ENCODE data around the gene SPON1.
"Not testable (repeated sequence)": the region's sequence is repeated elsewhere in the genome, so short reads cannot be mapped to it uniquely, and the experiment has no call there.

The SPON1 gene

DNA sequence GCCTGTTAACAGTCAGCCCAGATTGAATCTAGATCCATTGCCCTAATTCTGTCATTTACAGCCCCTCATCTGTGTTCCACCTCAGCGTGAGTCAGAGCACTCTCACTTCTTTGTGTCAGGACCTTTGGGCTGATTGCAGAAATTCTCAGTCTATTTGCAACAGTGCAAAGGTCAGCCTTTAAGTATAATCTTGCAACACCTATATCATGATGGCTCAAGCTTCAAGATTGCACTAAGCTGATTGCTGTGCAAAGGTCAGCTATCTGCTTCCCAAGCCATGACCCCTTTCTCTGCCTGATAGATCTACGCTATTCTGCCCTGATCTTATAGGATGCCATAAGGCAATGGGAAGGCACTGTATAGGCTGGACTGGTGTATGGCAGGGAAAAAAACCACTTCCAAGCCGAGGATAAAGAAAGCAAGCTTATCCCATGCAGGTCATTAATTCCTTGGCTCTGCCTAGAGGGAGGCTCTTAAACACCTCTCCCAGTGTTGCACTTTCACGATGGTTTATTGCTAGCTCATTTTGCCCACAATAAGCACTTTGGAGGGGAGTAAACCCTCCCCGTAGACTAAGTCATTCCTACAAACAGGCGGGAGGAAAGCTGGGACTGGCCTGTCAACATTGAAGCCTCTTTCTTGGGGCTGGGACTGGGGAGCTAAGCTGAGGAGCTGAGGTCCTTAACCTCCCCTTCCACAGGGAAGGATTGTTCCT is 295.9 kb downstream of the SPON1 start:
- no peak overlapping the region for H3K27ac Mint-ChIP-seq
- H3K9me3 Mint-ChIP-seq: no peaks in the 10 kb centered on the region
- peaks cover 7% of the 10 kb centered on the region for H3K36me3 Mint-ChIP-seq (ENCODE audit: low read depth)
- H3K4me3 Mint-ChIP-seq: no peak overlapping the region
- no peaks in the 10 kb centered on the region for H3K4me1 Mint-ChIP-seq (ENCODE audit: low read depth)
- H3K27me3 Mint-ChIP-seq: no peaks in the 10 kb centered on the region

DNA sequence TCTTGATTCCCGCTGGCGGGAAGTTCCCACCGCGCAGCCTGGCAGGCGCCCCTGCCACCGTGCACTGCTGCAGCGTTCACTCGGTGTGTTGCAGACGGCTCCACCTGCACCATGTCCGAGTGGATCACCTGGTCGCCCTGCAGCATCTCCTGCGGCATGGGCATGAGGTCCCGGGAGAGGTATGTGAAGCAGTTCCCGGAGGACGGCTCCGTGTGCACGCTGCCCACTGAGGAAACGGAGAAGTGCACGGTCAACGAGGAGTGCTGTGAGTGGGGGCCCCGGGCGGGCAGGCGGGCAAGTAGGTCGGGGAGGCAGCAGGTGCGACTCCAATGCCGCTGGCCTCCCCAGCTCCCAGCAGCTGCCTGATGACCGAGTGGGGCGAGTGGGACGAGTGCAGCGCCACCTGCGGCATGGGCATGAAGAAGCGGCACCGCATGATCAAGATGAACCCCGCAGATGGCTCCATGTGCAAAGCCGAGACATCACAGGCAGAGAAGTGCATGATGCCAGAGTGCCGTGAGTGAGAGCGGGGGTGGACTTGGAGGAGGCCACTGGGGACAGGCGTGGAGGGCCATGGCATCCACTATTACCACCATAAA is 296.8 kb downstream of the SPON1 start:
- H3K36me3 Mint-ChIP-seq (ENCODE audit: low read depth): peaks cover 7% of the 10 kb centered on the region
- no peak overlapping the region for H3K27ac Mint-ChIP-seq
- H3K27me3 Mint-ChIP-seq: no peaks in the 10 kb centered on the region
- H3K4me3 Mint-ChIP-seq: no peak overlapping the region
- no peaks in the 10 kb centered on the region for H3K4me1 Mint-ChIP-seq (ENCODE audit: low read depth)
- H3K9me3 Mint-ChIP-seq: no peaks in the 10 kb centered on the region

DNA sequence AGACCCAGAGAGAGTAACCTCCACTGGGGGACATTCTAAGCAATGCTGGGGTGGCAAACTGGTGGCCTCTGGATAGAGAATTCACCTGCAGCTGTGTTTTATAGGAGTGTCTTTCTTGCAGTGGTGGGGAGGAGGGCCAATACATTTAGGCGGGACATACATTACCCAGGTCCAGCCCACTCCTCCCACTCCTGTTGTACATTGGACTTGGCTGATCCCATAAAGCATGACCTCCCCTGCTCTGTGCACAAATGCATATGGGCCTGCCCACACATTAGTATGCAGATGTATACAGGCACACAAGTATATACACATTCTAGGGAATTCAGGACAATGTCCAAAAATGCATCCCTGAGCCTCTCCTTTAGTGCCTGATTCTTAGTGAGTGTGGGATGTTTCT is 297.4 kb downstream of the SPON1 start:
- no peaks in the 10 kb centered on the region for H3K4me1 Mint-ChIP-seq (ENCODE audit: low read depth)

DNA sequence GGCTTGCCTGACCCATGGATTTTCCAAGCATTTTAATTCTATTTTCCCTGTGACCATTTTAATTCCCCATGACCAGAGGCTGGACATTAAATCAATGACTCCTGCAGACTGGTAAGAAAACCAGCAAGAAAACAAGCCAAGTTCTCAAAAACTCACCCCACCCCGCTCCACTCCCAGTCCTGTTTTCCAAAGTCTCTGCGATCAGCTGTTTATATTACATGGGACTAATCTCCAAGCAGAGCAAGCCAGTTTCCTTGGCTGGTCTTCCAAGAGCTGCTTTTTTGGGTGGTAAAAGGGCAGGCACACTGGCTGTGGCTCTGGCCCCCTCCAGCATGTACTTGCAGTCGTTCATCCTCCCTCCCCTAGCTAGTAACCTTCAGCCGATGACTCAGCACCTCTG is 298.5 kb downstream of the SPON1 start:
- Mint-ChIP-seq H3K4me3 (no peak overlapping the region), H3K27me3 (no peaks in the 10 kb centered on the region), H3K27ac (no peak overlapping the region), H3K36me3 (ENCODE audit: low read depth) (peaks cover 23% of the 10 kb centered on the region), H3K4me1 (ENCODE audit: low read depth) (no peaks in the 10 kb centered on the region), H3K9me3 (peaks cover 3% of the 10 kb centered on the region)

More for the DNA sequence above, 297.4 kb downstream of the SPON1 start:
- no peaks in the 10 kb centered on the region for H3K27me3 Mint-ChIP-seq
- peaks cover 12% of the 10 kb centered on the region for H3K36me3 Mint-ChIP-seq (ENCODE audit: low read depth)
- no peak overlapping the region for H3K27ac Mint-ChIP-seq
- no peak overlapping the region for H3K4me3 Mint-ChIP-seq
- H3K9me3 Mint-ChIP-seq: no peaks in the 10 kb centered on the region

DNA sequence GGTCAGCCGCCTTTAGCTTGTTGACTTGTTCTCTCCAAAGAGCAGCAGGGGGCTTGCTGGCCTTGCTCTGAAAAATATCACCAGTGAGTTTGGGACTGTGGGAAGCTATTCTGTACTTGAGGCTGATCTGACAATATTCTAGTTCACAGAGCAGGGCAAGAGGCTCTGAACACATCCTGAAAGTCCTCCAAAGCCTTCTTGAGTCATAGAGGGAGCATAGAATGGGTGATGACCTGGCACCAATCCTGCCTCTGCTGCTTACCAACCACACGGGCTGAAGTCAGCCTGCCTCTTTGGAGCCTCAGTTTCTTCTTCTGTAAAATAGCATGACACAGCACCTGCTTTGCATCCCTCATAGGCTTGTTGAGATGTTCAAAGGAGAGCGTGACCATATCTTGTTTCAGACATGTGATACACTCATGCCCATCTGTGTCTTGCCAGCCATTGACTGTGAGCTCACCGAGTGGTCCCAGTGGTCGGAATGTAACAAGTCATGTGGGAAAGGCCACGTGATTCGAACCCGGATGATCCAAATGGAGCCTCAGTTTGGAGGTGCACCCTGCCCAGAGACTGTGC is 299.8 kb downstream of the SPON1 start:
- no peak overlapping the region for H3K4me3 Mint-ChIP-seq
- H3K4me1 Mint-ChIP-seq (ENCODE audit: low read depth): no peaks in the 10 kb centered on the region
- H3K27ac Mint-ChIP-seq: no peak overlapping the region
- peaks cover 3% of the 10 kb centered on the region for H3K9me3 Mint-ChIP-seq
- H3K36me3 Mint-ChIP-seq (ENCODE audit: low read depth): peaks cover 24% of the 10 kb centered on the region
- H3K27me3 Mint-ChIP-seq: no peaks in the 10 kb centered on the region

DNA sequence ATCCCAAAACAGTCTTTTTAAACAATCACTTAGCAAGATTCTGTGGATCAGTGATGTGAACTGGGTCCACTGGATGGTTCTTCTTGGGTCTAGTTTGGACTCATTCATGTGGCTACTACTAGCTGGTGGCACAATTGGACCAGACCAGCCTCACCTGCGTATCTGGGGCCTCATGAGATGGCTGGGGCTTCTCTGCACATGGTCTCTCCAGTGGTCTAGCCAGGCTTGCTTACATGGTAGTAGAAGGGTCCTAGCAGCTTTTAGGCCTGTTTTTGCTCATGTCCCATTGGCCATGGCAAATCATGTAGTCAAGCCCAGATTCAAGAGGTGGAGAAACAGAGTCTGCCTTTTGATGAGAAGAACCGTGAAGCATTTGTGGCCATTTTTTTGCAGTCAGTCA is 302.4 kb downstream of the SPON1 start:
- Mint-ChIP-seq H3K4me3 (no peak overlapping the region), H3K27ac (no peak overlapping the region), H3K9me3 (peaks cover 3% of the 10 kb centered on the region), H3K27me3 (no peaks in the 10 kb centered on the region), H3K36me3 (ENCODE audit: low read depth) (peaks cover 31% of the 10 kb centered on the region), H3K4me1 (ENCODE audit: low read depth) (peaks cover 4% of the 10 kb centered on the region)

DNA sequence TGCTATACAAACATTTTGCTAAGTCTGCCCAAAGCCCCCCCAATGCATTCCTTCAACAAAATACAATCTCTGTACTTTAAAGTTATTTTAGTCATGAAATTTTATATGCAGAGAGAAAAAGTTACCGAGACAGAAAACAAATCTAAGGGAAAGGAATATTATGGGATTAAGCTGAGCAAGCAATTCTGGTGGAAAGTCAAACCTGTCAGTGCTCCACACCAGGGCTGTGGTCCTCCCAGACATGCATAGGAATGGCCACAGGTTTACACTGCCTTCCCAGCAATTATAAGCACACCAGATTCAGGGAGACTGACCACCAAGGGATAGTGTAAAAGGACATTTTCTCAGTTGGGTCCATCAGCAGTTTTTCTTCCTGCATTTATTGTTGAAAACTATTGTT is 304.1 kb downstream of the SPON1 start:
- Mint-ChIP-seq H3K36me3 (ENCODE audit: low read depth) (peaks cover 35% of the 10 kb centered on the region), H3K4me3 (no peak overlapping the region), H3K27me3 (no peaks in the 10 kb centered on the region), H3K9me3 (peaks cover 3% of the 10 kb centered on the region), H3K27ac (no peak overlapping the region), H3K4me1 (ENCODE audit: low read depth) (peaks cover 20% of the 10 kb centered on the region)

DNA sequence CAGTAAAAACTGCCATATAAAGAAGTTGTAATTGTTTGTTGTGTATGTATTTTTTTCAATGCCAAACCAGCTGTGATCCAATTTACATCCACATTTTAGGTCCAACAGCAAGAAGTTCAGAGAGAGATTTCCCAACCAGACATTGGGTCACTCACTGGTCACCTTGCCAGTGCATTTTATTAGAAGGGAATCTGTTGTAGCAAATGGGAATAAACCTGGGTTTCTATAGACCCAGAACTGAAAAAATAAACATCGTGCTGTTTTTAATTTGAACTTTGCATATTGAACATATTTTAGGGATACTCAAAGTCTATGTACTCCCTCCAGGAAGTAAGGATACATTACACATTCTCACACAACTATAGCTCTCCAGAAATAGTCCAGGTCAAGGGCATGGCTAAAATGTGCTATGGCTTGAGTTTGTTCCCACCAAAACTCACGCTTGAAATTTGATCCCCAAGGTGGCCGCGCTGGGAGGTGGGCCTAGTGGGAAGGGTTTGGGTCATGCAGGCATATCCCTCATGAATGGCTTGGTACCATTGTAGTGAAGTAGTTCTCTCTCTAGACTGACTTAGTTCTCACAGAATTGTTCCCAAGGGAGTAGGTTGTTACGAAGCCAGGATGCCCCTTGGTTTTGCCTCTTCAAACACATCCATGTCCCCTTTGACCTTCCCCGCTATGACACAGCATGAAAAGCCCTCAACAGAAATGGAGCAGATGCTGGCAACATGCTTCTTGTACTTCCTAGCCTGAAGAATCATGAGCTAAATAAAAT is 305.5 kb downstream of the SPON1 start:
- peaks cover 29% of the 10 kb centered on the region for H3K4me1 Mint-ChIP-seq (ENCODE audit: low read depth)
- H3K27ac Mint-ChIP-seq: no peak overlapping the region
- H3K9me3 Mint-ChIP-seq: peaks cover 3% of the 10 kb centered on the region
- peaks cover 27% of the 10 kb centered on the region for H3K36me3 Mint-ChIP-seq (ENCODE audit: low read depth)
- H3K4me3 Mint-ChIP-seq: no peak overlapping the region
- H3K27me3 Mint-ChIP-seq: no peaks in the 10 kb centered on the region

DNA sequence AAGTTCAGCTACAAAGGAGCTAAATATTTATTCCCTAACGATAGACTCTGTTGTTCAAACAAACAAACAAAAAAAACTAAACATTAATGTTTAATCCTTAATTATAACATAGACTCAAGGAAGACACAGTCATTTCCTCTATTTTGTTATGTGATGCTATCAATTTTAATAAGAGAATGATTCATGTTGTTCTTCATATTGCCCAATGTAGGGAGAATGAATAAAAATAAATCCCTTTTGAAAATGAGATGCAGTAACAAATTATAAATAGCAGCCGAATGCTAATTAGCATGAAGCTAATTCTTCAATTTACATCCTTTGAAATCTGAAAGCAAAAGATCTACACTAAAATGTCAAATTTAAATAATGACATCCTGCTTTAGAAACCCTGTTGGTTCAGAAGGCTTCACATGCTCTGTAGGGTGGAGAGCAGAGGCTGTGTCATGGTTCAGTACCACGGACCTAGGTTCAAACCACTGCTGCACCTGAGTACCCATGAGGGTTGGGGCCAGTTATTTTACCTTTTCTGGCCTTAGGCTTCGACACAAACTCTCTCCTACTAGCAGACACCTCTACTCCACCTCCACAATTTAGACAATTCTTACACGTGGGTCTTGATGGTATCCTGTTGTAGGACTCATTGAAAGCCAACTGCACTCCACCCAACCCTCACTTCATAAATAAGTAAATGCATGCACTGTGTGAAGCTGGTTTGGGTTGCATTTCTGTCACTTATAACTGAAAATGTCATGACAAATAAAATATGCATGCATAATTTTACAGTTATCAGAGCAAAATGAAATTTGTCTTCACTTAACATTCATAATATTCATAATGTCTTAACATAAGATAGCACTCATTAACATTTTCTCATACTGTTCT is 307.4 kb downstream of the SPON1 start:
- Mint-ChIP-seq H3K9me3 (peaks cover 3% of the 10 kb centered on the region), H3K27ac (no peak overlapping the region), H3K4me1 (ENCODE audit: low read depth) (peaks cover 29% of the 10 kb centered on the region), H3K36me3 (ENCODE audit: low read depth) (peaks cover 33% of the 10 kb centered on the region), H3K27me3 (no peaks in the 10 kb centered on the region), H3K4me3 (no peak overlapping the region)

DNA sequence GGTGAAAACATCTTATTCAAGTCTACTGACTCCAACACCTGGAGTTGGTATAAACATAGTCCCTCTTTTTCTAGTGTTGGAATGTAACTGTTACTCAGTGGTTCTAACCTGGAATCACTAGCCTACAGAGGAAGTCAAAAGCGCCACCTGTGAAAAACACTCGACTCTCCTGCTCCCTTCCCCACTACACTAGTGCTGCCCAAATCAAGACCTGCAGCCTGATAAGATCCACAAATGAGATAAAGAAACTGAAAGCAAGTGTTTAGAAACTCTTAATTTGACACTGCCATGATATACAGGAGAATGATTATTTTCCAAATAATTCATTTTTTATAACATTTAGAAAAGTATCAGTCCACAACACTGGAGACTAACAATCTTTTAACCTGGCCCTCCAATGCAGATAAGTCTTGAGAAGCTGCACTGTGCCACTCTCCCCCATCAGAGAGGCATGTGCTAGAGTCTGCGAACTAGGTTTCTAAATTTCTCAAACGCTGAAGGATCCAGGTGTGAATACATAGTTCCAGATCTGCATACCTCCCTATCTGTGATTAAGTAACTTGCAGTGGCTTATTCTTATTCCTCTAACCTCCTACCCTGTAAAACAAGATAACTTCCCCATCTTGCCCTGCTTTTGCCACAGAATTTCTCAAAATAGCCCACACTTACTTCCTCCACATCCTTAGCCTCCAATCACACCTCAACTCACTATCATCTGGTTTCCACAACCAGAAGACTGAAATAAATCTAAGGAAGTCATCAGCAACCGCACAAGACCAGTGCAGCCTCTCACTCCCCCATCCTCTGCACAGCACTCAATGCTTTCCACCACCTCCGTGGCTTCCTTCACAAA is 308.4 kb downstream of the SPON1 start:
- peaks cover 29% of the 10 kb centered on the region for H3K4me1 Mint-ChIP-seq (ENCODE audit: low read depth)
- H3K36me3 Mint-ChIP-seq (ENCODE audit: low read depth): peaks cover 32% of the 10 kb centered on the region

DNA sequence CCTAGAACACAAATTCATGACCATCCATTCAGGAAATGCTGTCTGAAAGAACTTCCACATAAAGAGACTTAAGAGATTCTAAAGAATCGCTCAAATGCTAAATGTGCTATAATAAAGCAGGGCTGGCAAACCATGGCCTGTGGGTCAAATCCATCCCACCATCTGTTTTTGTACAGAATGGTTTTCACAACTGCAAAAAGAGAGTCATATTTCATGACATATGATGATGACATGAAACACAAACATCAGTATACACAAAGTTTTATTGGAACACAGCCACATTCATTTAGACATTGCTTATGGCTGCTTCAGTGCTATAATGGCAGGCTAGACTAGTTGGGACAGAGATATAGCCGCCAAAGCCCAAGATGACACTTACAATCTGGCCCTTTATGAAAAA is 311.4 kb downstream of the SPON1 start:
- peaks cover 34% of the 10 kb centered on the region for H3K4me1 Mint-ChIP-seq (ENCODE audit: low read depth)
- peaks cover 27% of the 10 kb centered on the region for H3K36me3 Mint-ChIP-seq (ENCODE audit: low read depth)
- H3K4me3 Mint-ChIP-seq: no peak overlapping the region
- no peaks in the 10 kb centered on the region for H3K9me3 Mint-ChIP-seq
- no peak overlapping the region for H3K27ac Mint-ChIP-seq
- no peaks in the 10 kb centered on the region for H3K27me3 Mint-ChIP-seq

More for the DNA sequence above, 308.4 kb downstream of the SPON1 start:
- no peaks in the 10 kb centered on the region for H3K9me3 Mint-ChIP-seq
- H3K4me3 Mint-ChIP-seq: peak overlapping the region; percentile 50
- H3K27me3 Mint-ChIP-seq: no peaks in the 10 kb centered on the region
- peak overlapping the region; percentile 77 for H3K27ac Mint-ChIP-seq

DNA sequence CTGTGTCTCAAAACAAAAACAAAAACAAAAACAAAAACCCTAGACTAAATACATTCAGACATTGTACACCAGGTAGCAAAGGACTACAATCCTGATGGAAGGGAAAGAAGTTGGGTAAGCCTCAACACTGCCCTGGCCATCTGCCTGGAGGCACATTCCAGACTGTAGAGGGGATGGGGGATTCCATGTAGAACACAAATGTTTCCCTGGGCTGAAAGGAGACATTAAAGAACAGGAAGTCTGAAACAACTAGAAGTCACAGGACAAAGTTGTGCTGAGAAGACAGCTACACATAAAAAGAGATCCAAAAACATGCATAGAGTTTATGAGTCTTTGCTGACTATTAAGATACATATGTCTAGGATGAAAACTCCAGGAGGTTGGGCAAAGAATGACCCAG is 312.6 kb downstream of the SPON1 start:
- H3K4me3 Mint-ChIP-seq: no peak overlapping the region
- H3K27me3 Mint-ChIP-seq: no peaks in the 10 kb centered on the region
- H3K4me1 Mint-ChIP-seq (ENCODE audit: low read depth): peaks cover 29% of the 10 kb centered on the region
- no peak overlapping the region for H3K27ac Mint-ChIP-seq
- peaks cover 35% of the 10 kb centered on the region for H3K36me3 Mint-ChIP-seq (ENCODE audit: low read depth)
- H3K9me3 Mint-ChIP-seq: no peaks in the 10 kb centered on the region

DNA sequence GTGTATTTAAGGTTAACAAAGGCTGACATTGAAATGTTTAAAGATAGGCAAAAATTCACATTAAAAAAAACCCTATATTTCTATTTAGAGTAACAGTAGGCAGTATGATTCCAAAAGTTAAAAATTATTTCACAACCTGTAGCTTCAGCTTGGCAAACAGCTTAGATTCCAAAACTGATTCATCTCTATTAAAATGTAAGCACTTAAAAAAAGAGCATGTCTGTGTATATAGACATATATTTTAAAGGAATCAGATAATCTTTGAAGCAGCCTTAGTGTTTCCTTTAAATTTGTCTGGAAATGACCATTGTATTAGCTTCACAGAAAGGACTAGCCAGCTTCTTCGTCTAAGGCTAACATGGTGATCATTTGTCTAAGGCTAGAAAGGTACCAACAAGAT is 316.3 kb downstream of the SPON1 start:
- not testable (repeated sequence) for H3K4me3 Mint-ChIP-seq; H3K4me1 Mint-ChIP-seq (ENCODE audit: low read depth); H3K27me3 Mint-ChIP-seq; H3K27ac Mint-ChIP-seq; H3K9me3 Mint-ChIP-seq
- H3K36me3 Mint-ChIP-seq (ENCODE audit: low read depth): peaks cover 47% of the 10 kb centered on the region
